Body of pancreas (tissue), 4 donors: ENCODE data around the gene KAZALD1.

Experiments
- CTCF ChIP-seq, 7 experiments: fragments of 450-650 bp in 4 of 7; fragments of 200-600 bp in 3 of 7; sonication (generic) in 3 of 7; IDR thresholded peaks; one replicate each; pipeline ENCODE4 v1.5.1; 2016 to 2019; ENCODE audit warnings: antibody characterized with exemption in 7 of 7
- POLR2A ChIP-seq, 3 donors: fragments of 450-650 bp; IDR thresholded peaks; one replicate each; pipeline ENCODE4 v1.6.1; 2016; ENCODE audit warnings: antibody characterized with exemption in 3 of 3, mild to moderate bottlenecking in 2 of 3

GRCh38 chr10:101047268-101047667 lies 14.5 kb upstream of the KAZALD1 start:
- no peak for TF ChIP-seq CTCF (IDR thresholded peaks at IDR 0.05)
- TF ChIP-seq POLR2A (IDR thresholded peaks at IDR 0.05) = no peak
